ENCODE measurements around the gene PTPRN. TPM values are rescaled to one million over a fixed set of nuclear protein-coding genes. Genes with fewer than 3 reads are reported as not detected.

PTPRN gene
- not detected for total RNA-seq

- Mint-ChIP-seq H3K4me3 (no peak within 1 kb of the TSS), H3K36me3 (ENCODE audit: low read depth) (no peaks in the 10 kb centered on the region), H3K27ac (no peak within 1 kb of the TSS), H3K4me1 (ENCODE audit: low read depth) (peaks cover 8% of the 10 kb centered on the region), H3K27me3 (ENCODE audit: low read depth) (peaks cover 55% of the 10 kb centered on the region), H3K9me3 (no peaks in the 10 kb centered on the region)
- no peak for DNase-seq
- intact Hi-C loops (cut with micrococcal nuclease), result loop anchor here (5.0 kb wide), 1 partner anchor 262 kb away; no protein-coding TSS in a partner anchor
- CTCF ChIA-PET, result interaction anchor here (1.4 kb wide), 1 partner anchor 10 kb away, joined by 5 read pairs; no protein-coding TSS in a partner anchor
Observed at GRCh38 chr2:219309278-219309677, at the start of gene PTPRN. TSS of gene PTPRN (minus strand) at chr2:219309401. CDS start at chr2:219309332, 69 bp downstream.

GRCh38 chr2:219358170-219359075, 49.2 kb upstream of the PTPRN start:
- H3K4me3 Mint-ChIP-seq, result no peak overlapping the region
- DNase-seq, result no peak

DNA sequence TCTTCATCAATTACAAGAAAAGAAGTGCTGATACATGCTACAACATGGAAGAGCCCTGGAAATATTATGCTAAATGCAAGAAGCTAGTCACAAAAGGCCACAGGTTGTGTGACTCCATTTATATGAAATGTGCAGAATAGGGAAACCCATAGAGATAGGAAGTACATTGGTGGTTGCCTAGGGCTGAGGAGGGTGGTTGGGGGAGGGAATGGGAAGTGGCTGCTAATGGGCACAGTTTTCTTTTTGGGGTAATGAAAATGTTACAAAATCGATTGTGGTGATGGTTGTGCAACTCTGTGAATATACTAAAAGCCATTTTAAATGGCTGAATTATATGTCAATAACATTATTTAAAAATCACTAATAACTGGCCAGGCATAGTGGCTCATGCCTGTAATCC, 47.6 kb upstream of the PTPRN start:
- intact Hi-C loops (cut with micrococcal nuclease), result no loop called here
- Mint-ChIP-seq H3K4me1 (ENCODE audit: low read depth) (peaks cover 3% of the 10 kb centered on the region), H3K36me3 (ENCODE audit: low read depth) (peaks cover 1% of the 10 kb centered on the region), H3K4me3 (no peak overlapping the region), H3K27me3 (ENCODE audit: low read depth) (peaks cover 44% of the 10 kb centered on the region), H3K9me3 (no peaks in the 10 kb centered on the region), H3K27ac (no peak overlapping the region)
- CTCF ChIA-PET, result interaction anchor here (0.6 to 1.6 kb wide), 2 partner anchors 10 to 1402 kb away, joined by 3 to 4 read pairs; no protein-coding TSS in a partner anchor
- DNase-seq, result no peak

More at GRCh38 chr2:219358170-219359075, 49.2 kb upstream of the PTPRN start:
- H3K4me1 Mint-ChIP-seq (ENCODE audit: low read depth), result peaks cover 3% of the 10 kb centered on the region
- intact Hi-C loops (cut with micrococcal nuclease), result no loop called here
- H3K27me3 Mint-ChIP-seq (ENCODE audit: low read depth), result peaks cover 44% of the 10 kb centered on the region
- CTCF ChIA-PET, result no interaction called here
- peaks cover 1% of the 10 kb centered on the region for H3K36me3 Mint-ChIP-seq (ENCODE audit: low read depth)
- H3K27ac Mint-ChIP-seq, result no peak overlapping the region
- H3K9me3 Mint-ChIP-seq, result no peaks in the 10 kb centered on the region

- no peak for DNase-seq
- CTCF ChIA-PET, result interaction anchor here (1.2 kb wide), 1 partner anchor 198 kb away, joined by 3 read pairs; no protein-coding TSS in a partner anchor
- Mint-ChIP-seq H3K9me3 (no peaks in the 10 kb centered on the region), H3K4me1 (ENCODE audit: low read depth) (peaks cover 3% of the 10 kb centered on the region), H3K27ac (no peak overlapping the region), H3K36me3 (ENCODE audit: low read depth) (no peaks in the 10 kb centered on the region), H3K4me3 (no peak overlapping the region), H3K27me3 (ENCODE audit: low read depth) (peaks cover 41% of the 10 kb centered on the region)
- intact Hi-C loops (cut with micrococcal nuclease), result no loop called here
Observed at GRCh38 chr2:219354582-219354981, 45.4 kb upstream of the PTPRN start.

- no peak overlapping the region for H3K4me3 Mint-ChIP-seq
- H3K9me3 Mint-ChIP-seq, result no peaks in the 10 kb centered on the region
- DNase-seq, result no peak
- H3K27me3 Mint-ChIP-seq (ENCODE audit: low read depth), result peaks cover 37% of the 10 kb centered on the region
- H3K36me3 Mint-ChIP-seq (ENCODE audit: low read depth), result no peaks in the 10 kb centered on the region
- CTCF ChIA-PET, result interaction anchor here (0.7 to 3.1 kb wide), 12 partner anchors 8 to 281 kb away, joined by 3 to 11 read pairs (median 4); no protein-coding TSS in a partner anchor
- H3K27ac Mint-ChIP-seq, result no peak overlapping the region
- no peaks in the 10 kb centered on the region for H3K4me1 Mint-ChIP-seq (ENCODE audit: low read depth)
- intact Hi-C loops (cut with micrococcal nuclease), result no loop called here
Observed at GRCh38 chr2:219353129-219353528, 43.9 kb upstream of the PTPRN start.

DNA sequence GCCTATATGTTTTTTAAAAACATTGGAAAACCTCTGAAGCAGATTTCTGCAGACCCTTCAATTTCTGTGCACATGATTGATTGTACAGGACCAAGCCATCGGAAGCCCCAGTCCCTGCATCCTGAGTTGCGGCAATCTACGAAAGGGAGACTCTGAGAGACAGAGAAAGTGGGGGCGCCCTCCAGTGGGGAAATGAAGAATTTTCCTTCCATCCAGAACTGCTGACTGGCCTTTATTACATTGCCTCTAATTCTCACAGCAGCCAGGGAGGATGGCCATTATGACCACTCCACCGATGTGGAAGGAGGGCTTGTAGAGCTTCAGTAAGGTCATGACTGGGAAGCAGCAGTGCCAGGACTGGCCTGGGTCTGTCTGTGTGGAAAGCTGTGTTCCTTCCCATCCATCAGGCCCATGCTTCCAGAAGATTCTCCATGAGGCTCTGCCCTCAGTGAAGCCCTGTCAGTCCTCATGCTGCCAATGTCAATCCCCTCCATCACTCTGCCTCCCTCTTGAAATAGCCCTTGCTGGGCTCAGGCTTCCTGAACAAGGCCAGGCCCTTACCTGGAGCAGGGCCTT, 43.3 kb upstream of the PTPRN start:
- Mint-ChIP-seq H3K27me3 (ENCODE audit: low read depth) (peaks cover 34% of the 10 kb centered on the region), H3K36me3 (ENCODE audit: low read depth) (no peaks in the 10 kb centered on the region), H3K4me3 (no peak overlapping the region), H3K27ac (no peak overlapping the region), H3K4me1 (ENCODE audit: low read depth) (no peaks in the 10 kb centered on the region), H3K9me3 (no peaks in the 10 kb centered on the region)
- CTCF ChIA-PET, result interaction anchor here (0.6 to 3.1 kb wide), 16 partner anchors 8 to 211 kb away, joined by 3 to 11 read pairs (median 3); no protein-coding TSS in a partner anchor
- peak; percentile 86 for DNase-seq
- intact Hi-C loops (cut with micrococcal nuclease), result loop anchor here (1.0 kb wide), 3 partner anchors 53 to 192 kb away; partner anchors contain the start of gene NHEJ1

DNA sequence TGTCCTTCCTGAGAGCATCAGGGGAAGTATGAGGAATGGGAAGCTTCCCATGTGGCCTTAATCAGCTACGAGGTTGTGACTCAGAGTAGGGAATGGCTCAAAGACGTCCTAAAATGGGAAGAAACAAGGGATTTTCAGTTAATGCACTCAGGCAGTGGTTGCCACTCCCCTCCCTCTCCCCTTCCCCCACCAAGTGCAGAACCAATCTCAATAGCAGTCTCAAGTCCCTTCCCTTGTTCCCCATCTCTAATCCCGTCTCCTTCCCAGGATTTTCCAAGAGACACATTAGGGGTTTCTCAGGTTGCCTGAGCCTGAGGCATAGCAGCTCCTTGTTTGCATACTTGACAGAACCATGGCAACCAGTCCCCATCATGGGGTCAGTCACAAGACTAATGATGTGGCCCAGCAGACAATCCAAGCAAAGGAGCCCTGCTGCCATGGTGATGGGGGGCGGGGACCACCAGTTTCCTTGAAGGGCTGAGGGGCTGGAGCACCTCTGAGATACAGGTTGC, 41.6 kb upstream of the PTPRN start:
- no peak for DNase-seq
- no peaks in the 10 kb centered on the region for H3K4me1 Mint-ChIP-seq (ENCODE audit: low read depth)
- CTCF ChIA-PET, result interaction anchor here (1.0 to 1.8 kb wide), 2 partner anchors 9 to 196 kb away, joined by 3 read pairs; no protein-coding TSS in a partner anchor

GRCh38 chr2:219350215-219350614, 41.0 kb upstream of the PTPRN start:
- DNase-seq, result no peak
- Mint-ChIP-seq H3K4me1 (ENCODE audit: low read depth) (no peaks in the 10 kb centered on the region), H3K27ac (no peak overlapping the region), H3K27me3 (ENCODE audit: low read depth) (peaks cover 20% of the 10 kb centered on the region), H3K36me3 (ENCODE audit: low read depth) (no peaks in the 10 kb centered on the region), H3K9me3 (no peaks in the 10 kb centered on the region), H3K4me3 (no peak overlapping the region)
- CTCF ChIA-PET, result interaction anchor here (1.0 to 1.8 kb wide), 2 partner anchors 10 to 44 kb away, joined by 3 read pairs; no protein-coding TSS in a partner anchor
- intact Hi-C loops (cut with micrococcal nuclease), result no loop called here

More for the DNA sequence above, 41.6 kb upstream of the PTPRN start:
- H3K36me3 Mint-ChIP-seq (ENCODE audit: low read depth), result no peaks in the 10 kb centered on the region
- no peak overlapping the region for H3K4me3 Mint-ChIP-seq
- H3K27me3 Mint-ChIP-seq (ENCODE audit: low read depth), result peaks cover 23% of the 10 kb centered on the region
- no peak overlapping the region for H3K27ac Mint-ChIP-seq
- H3K9me3 Mint-ChIP-seq, result no peaks in the 10 kb centered on the region
- intact Hi-C loops (cut with micrococcal nuclease), result no loop called here

DNA sequence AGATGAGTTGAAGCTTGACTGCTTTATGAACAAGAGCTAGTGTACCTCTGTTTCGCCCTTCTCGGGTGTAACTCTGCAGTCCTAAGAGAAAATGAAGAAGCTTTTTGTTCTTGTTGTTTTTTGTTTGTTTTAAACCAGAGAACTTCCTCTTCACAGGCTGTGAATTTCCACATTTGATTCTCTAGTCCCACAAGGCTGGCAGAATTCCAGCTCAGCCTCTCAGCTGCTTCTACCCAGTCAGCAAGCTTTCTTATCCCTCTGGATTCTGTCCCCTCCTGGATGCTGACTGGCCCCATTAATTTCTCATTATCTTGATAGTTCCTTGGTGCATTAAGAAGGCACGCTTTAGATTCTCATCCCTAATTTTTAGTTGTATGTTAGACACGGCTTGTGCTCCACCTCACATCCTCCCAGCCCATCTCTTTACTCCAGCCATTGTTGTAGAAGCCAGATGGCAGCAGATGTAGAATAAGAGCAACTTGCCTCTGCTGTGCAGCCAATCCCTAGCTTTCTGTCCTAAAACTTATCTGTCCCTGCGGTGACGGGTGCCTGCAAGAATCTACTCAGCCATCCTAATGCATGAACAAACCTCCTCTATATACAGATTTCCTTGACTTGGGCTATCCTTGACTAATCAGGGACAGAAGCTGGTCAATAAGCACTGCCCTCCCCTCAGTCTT, 35.7 kb upstream of the PTPRN start:
- H3K27ac Mint-ChIP-seq, result no peak overlapping the region
- H3K4me1 Mint-ChIP-seq (ENCODE audit: low read depth), result no peaks in the 10 kb centered on the region
- H3K9me3 Mint-ChIP-seq, result no peaks in the 10 kb centered on the region
- intact Hi-C loops (cut with micrococcal nuclease), result no loop called here
- CTCF ChIA-PET, result interaction anchor here (1.0 to 1.7 kb wide), 2 partner anchors 8 to 45 kb away, joined by 3 to 5 read pairs; no protein-coding TSS in a partner anchor
- H3K36me3 Mint-ChIP-seq (ENCODE audit: low read depth), result no peaks in the 10 kb centered on the region
- H3K27me3 Mint-ChIP-seq (ENCODE audit: low read depth), result peaks cover 9% of the 10 kb centered on the region
- DNase-seq, result no peak
- H3K4me3 Mint-ChIP-seq, result no peak overlapping the region

DNA sequence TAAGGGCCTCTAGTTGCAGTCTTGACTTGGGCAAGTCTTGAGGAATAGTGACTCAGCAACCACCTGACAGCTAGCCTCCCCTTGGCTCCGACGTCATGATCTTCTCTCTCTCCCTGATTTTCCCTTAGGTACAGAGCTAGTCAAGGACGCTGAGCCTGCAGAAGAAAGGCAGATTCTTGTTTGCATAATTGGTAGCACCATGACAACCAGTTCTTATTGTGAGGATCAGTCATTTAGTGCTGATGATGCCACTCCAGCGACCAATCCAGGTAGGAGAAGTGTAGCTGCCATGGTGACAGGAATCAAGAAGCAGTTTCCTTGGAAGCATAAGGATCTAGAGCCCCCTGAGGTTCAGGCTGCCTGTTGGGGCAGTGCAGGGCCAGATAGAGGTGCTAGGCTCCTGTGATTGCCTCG, 26.2 kb upstream of the PTPRN start:
- Mint-ChIP-seq H3K4me1 (ENCODE audit: low read depth) (no peaks in the 10 kb centered on the region), H3K4me3 (no peak overlapping the region), H3K36me3 (ENCODE audit: low read depth) (no peaks in the 10 kb centered on the region), H3K27me3 (ENCODE audit: low read depth) (peaks cover 40% of the 10 kb centered on the region), H3K9me3 (peaks cover 7% of the 10 kb centered on the region), H3K27ac (no peak overlapping the region)
- CTCF ChIA-PET, result interaction anchor here (0.8 to 1.3 kb wide), 2 partner anchors 57 to 360 kb away, joined by 3 read pairs; no protein-coding TSS in a partner anchor
- DNase-seq, result no peak
- intact Hi-C loops (cut with micrococcal nuclease), result no loop called here

DNA sequence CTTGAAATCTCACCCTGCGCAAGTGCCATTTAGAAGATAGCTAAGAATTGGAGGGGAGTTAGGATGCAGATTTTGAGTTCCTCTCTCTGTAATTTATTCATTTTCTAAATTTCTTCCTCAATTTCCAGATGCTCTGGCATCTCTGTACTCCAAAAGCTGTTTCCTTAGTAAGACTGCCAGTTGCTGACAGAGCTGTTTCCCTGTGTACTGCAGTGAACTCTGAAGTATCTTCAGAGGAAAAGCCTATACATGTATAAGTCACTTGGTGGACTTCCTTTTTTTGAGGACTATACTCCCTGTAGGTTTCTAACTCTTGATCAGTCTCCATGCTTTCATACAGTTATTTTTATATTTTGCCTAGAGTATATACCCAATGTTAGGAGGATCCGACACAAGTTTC, 24.9 kb upstream of the PTPRN start:
- no peak overlapping the region for H3K4me3 Mint-ChIP-seq
- H3K36me3 Mint-ChIP-seq (ENCODE audit: low read depth), result no peaks in the 10 kb centered on the region
- H3K27ac Mint-ChIP-seq, result no peak overlapping the region
- peaks cover 41% of the 10 kb centered on the region for H3K27me3 Mint-ChIP-seq (ENCODE audit: low read depth)
- intact Hi-C loops (cut with micrococcal nuclease), result no loop called here
- no peak for DNase-seq
- peaks cover 7% of the 10 kb centered on the region for H3K9me3 Mint-ChIP-seq
- H3K4me1 Mint-ChIP-seq (ENCODE audit: low read depth), result no peaks in the 10 kb centered on the region
- CTCF ChIA-PET, result interaction anchor here (1.3 kb wide), 1 partner anchor 18 kb away, joined by 3 read pairs; no protein-coding TSS in a partner anchor
